ENCODE results near the gene HEYL. TPM values are rescaled to one million over a fixed set of nuclear protein-coding genes. Genes with fewer than 3 reads are reported as not detected.

Gene HEYL
- polyA plus RNA-seq, 1 of the 3 experiments (the other 2 are of a cell fraction), result not detected

GRCh38 chr1:39635205-39635870, 4.1 kb downstream of the HEYL start:
- Histone ChIP-seq H3K4me2 (no peak overlapping the region), H3K9me3 (no peaks in the 10 kb centered on the region), H3K4me3 (ENCODE audit: low read depth in 2 of 2, low read length in 1 of 2) (no peak overlapping the region), H3F3A (replicated peaks; ENCODE audit: insufficient read depth) (no peaks in the 10 kb centered on the region), H3K27ac (ENCODE audit: low read depth in 2 of 2, low read length in 1 of 2) (no peak overlapping the region), H3K4me1 (ENCODE audit: control insufficient read depth in 1 of 2, insufficient read depth in 2 of 2, low read depth in 1 of 2, low read length in 1 of 2) (peaks cover 0 to 25% of the 10 kb centered on the region in 2 experiments; a peak in 2 of 4 replicates), H2AFZ (ENCODE audit: low read depth) (no peak overlapping the region), H3K36me3 (replicated peaks in 1 of 2; ENCODE audit: control insufficient read depth in 1 of 2, insufficient read depth in 2 of 2, low read length in 1 of 2) (no peaks in the 10 kb centered on the region), H3K79me2 (ENCODE audit: insufficient read depth) (no peaks in the 10 kb centered on the region), H4K20me1 (ENCODE audit: insufficient read depth) (no peaks in the 10 kb centered on the region), H3K27me3 (ENCODE audit: insufficient read depth) (no peaks in the 10 kb centered on the region), H3K9ac (no peak overlapping the region), H3K9me2 (no peaks in the 10 kb centered on the region)
- TF ChIP-seq REST (IDR thresholded peaks at IDR 0.05; ENCODE audit: low read depth, low read length) (no peak), CHD2 (IDR thresholded peaks at IDR 0.05; ENCODE audit: low read length, partially characterized antibody) (no peak), EP300 (IDR thresholded peaks at IDR 0.05; ENCODE audit: borderline replicate concordance in 1 of 2, low read depth in 1 of 2, low read length in 1 of 2) (no peak), GATA2 (CRISPR knock-in tag; IDR thresholded peaks at IDR 0.05) (no peak), JUND (IDR thresholded peaks at IDR 0.05) (no peak), EZH2phosphoT487 (IDR thresholded peaks at IDR 0.05; ENCODE audit: borderline replicate concordance, low read depth) (no peak), GABPA (IDR thresholded peaks at IDR 0.05; ENCODE audit: low read depth) (no peak), FOXJ3 (CRISPR knock-in tag; IDR thresholded peaks at IDR 0.05) (no peak), MEF2A (IDR thresholded peaks at IDR 0.05; ENCODE audit: borderline replicate concordance, low read depth) (no peak), NFIC (IDR thresholded peaks at IDR 0.05; ENCODE audit: borderline replicate concordance) (no peak), IRF3 (IDR thresholded peaks at IDR 0.05; ENCODE audit: low read depth, low read length) (no peak)
- WGBS (ENCODE audit: low lambda C conversion rate), result 64% methylated on average over 10 of the region's 12 CpGs
- DNase-seq, result no peak
- POLR2A ChIA-PET, result interaction anchor here (1.5 kb wide), 1 partner anchor 11 kb away, joined by 3 read pairs; no protein-coding TSS in a partner anchor
- CTCF ChIA-PET, result interaction anchor here (1.3 to 4.2 kb wide), 5 partner anchors 11 to 29 kb away, joined by 3 to 22 read pairs (median 7); no protein-coding TSS in a partner anchor

GRCh38 chr1:39633422-39633821, 6.0 kb downstream of the HEYL start:
- WGBS (ENCODE audit: low lambda C conversion rate), result 83% methylated on average over 2 of the region's 3 CpGs
- no peaks in the 10 kb centered on the region for H3K27me3 ChIP-seq (ENCODE audit: insufficient read depth)
- no peak overlapping the region for H2AFZ ChIP-seq (ENCODE audit: low read depth)
- H4K20me1 ChIP-seq (ENCODE audit: insufficient read depth), result no peaks in the 10 kb centered on the region
- H3K4me2 ChIP-seq, result no peak overlapping the region
- ChIA-PET POLR2A (no interaction called here), CTCF (interaction anchor here (0.7 to 3.4 kb wide), 6 partner anchors 12 to 27 kb away, joined by 3 to 17 read pairs (median 7); no protein-coding TSS in a partner anchor)
- DNase-seq, result no peak
- H3K27ac ChIP-seq (ENCODE audit: low read depth in 2 of 2, low read length in 1 of 2), result no peak overlapping the region
- H3K9ac ChIP-seq, result no peak overlapping the region
- H3K79me2 ChIP-seq (ENCODE audit: insufficient read depth), result no peaks in the 10 kb centered on the region
- H3K36me3 ChIP-seq (replicated peaks in 1 of 2; ENCODE audit: control insufficient read depth in 1 of 2, insufficient read depth in 2 of 2, low read length in 1 of 2), result no peaks in the 10 kb centered on the region
- H3K9me2 ChIP-seq, result no peaks in the 10 kb centered on the region
- H3K4me1 ChIP-seq (ENCODE audit: control insufficient read depth in 1 of 2, insufficient read depth in 2 of 2, low read depth in 1 of 2, low read length in 1 of 2), result peaks cover 0 to 25% of the 10 kb centered on the region in 2 experiments; a peak in 2 of 4 replicates
- no peak overlapping the region for H3K4me3 ChIP-seq (ENCODE audit: low read depth in 2 of 2, low read length in 1 of 2)
- no peaks in the 10 kb centered on the region for H3K9me3 ChIP-seq
- no peaks in the 10 kb centered on the region for H3F3A ChIP-seq (replicated peaks; ENCODE audit: insufficient read depth)
- no peak for TF ChIP-seq ELF1 (IDR thresholded peaks at IDR 0.05)
- TF ChIP-seq RAD21 (IDR thresholded peaks at IDR 0.05; ENCODE audit: low read length), result no peak
- no peak for TF ChIP-seq TCF12 (IDR thresholded peaks at IDR 0.05)
- TF ChIP-seq JUND (IDR thresholded peaks at IDR 0.05), result no peak
- no peak for TF ChIP-seq TEAD4 (IDR thresholded peaks at IDR 0.05; ENCODE audit: borderline replicate concordance, insufficient read depth)
- no peak for TF ChIP-seq RCOR1 (IDR thresholded peaks at IDR 0.05; ENCODE audit: low read length)
- TF ChIP-seq FOSL2 (IDR thresholded peaks at IDR 0.05; ENCODE audit: borderline replicate concordance, low read depth), result no peak
- TF ChIP-seq NRF1 (IDR thresholded peaks at IDR 0.05; ENCODE audit: low read depth, low read length), result no peak
- no peak for TF ChIP-seq ZBTB33 (IDR thresholded peaks at IDR 0.05; ENCODE audit: borderline replicate concordance, low read depth)
- TF ChIP-seq RXRA (IDR thresholded peaks at IDR 0.05; ENCODE audit: borderline replicate concordance, low read depth), result no peak
- TF ChIP-seq NFIC (IDR thresholded peaks at IDR 0.05; ENCODE audit: borderline replicate concordance), result no peak

All from SK-N-SH (cell line).